Measurements from ENCODE around the gene PSD2.

PSD2 gene

GRCh38 chr5:139822553-139823425 lies 27.2 kb downstream of the PSD2 start:
- TF ChIP-seq, protein P1, sequence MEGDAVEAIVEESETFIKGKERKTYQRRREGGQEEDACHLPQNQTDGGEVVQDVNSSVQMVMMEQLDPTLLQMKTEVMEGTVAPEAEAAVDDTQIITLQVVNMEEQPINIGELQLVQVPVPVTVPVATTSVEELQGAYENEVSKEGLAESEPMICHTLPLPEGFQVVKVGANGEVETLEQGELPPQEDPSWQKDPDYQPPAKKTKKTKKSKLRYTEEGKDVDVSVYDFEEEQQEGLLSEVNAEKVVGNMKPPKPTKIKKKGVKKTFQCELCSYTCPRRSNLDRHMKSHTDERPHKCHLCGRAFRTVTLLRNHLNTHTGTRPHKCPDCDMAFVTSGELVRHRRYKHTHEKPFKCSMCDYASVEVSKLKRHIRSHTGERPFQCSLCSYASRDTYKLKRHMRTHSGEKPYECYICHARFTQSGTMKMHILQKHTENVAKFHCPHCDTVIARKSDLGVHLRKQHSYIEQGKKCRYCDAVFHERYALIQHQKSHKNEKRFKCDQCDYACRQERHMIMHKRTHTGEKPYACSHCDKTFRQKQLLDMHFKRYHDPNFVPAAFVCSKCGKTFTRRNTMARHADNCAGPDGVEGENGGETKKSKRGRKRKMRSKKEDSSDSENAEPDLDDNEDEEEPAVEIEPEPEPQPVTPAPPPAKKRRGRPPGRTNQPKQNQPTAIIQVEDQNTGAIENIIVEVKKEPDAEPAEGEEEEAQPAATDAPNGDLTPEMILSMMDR (IDR thresholded peaks at IDR 0.05; ENCODE audit: low read depth, low read length), result no peak
- TF ChIP-seq POLR2A (IDR thresholded peaks at IDR 0.05; ENCODE audit: extremely low read depth, insufficient read length) (no peak), MYC (IDR thresholded peaks at IDR 0.05; ENCODE audit: low read depth, low read length) (no peak), MAX (IDR thresholded peaks at IDR 0.05; ENCODE audit: low read depth, low read length) (no peak)
- no peak for DNase-seq (ENCODE audit: low read depth)
- H3K4me3 ChIP-seq (ENCODE audit: low read depth, low read length), result no peak overlapping the region

GRCh38 chr5:139823757-139824355 lies 28.2 kb downstream of the PSD2 start:
- no peak for DNase-seq (ENCODE audit: low read depth)
- TF ChIP-seq MAX (IDR thresholded peaks at IDR 0.05; ENCODE audit: low read depth, low read length) (no peak), MYC (IDR thresholded peaks at IDR 0.05; ENCODE audit: low read depth, low read length) (no peak), POLR2A (IDR thresholded peaks at IDR 0.05; ENCODE audit: extremely low read depth, insufficient read length) (no peak)
- TF ChIP-seq, protein P1 (IDR thresholded peaks at IDR 0.05; ENCODE audit: low read depth, low read length), result no peak
- no peak overlapping the region for H3K4me3 ChIP-seq (ENCODE audit: low read depth, low read length)

DNA sequence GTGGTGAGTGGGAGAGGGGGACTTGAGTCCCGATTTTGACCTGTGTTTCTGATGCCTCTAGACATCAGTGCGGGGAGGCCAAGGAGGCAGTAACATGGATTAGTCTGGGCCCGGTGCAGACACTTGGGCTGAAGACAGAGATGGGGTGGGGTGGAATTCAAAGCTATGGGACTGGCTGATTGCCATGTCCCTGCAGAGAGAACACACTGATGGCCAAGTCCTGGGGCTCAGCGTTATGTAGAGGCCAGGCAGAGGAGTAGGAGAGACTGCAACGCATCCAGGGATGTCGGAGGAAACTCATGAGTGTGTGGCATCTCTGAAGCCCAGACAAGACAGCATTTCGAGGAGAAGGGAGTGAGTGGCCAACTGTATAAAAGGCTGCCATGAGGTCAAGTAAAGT lies 30.1 kb downstream of the PSD2 start:
- no peak for DNase-seq (ENCODE audit: low read depth)

GRCh38 chr5:139828207-139828895 lies 32.7 kb downstream of the PSD2 start:
- TF ChIP-seq, protein P1 (IDR thresholded peaks at IDR 0.05; ENCODE audit: low read depth, low read length), result no peak
- no peak for TF ChIP-seq POLR2A (IDR thresholded peaks at IDR 0.05; ENCODE audit: extremely low read depth, insufficient read length)
- no peak for TF ChIP-seq MYC (IDR thresholded peaks at IDR 0.05; ENCODE audit: low read depth, low read length)
- TF ChIP-seq MAX (IDR thresholded peaks at IDR 0.05; ENCODE audit: low read depth, low read length), result no peak
- no peak overlapping the region for H3K4me3 ChIP-seq (ENCODE audit: low read depth, low read length)
- DNase-seq (ENCODE audit: low read depth), result no peak

More for the DNA sequence above, 30.1 kb downstream of the PSD2 start:
- no peak overlapping the region for H3K4me3 ChIP-seq (ENCODE audit: low read depth, low read length)
- TF ChIP-seq MYC (IDR thresholded peaks at IDR 0.05; ENCODE audit: low read depth, low read length), result no peak
- no peak for TF ChIP-seq POLR2A (IDR thresholded peaks at IDR 0.05; ENCODE audit: extremely low read depth, insufficient read length)
- TF ChIP-seq, protein P1 (IDR thresholded peaks at IDR 0.05; ENCODE audit: low read depth, low read length), result no peak
- TF ChIP-seq MAX (IDR thresholded peaks at IDR 0.05; ENCODE audit: low read depth, low read length), result no peak

DNA sequence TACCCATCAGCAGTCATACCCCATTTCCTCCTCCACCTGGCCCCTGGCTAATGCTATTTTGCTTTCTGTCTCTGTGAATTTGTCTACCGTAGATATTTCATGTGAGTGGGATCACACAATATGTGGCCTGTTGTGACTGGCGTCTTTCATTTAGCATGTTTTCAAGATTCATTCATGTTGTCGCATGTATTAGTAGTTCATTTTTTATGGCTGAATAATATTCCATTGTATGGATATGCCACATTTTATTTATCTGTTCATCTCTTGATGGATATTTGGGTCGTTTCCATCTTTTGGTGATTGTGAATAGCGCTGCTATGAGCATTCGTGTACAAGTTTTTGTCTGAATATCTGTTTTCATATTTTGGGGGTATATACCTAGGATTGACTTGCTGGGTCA lies 33.9 kb downstream of the PSD2 start:
- TF ChIP-seq, protein P1 (IDR thresholded peaks at IDR 0.05; ENCODE audit: low read depth, low read length), result no peak
- TF ChIP-seq MAX (IDR thresholded peaks at IDR 0.05; ENCODE audit: low read depth, low read length) (no peak), POLR2A (IDR thresholded peaks at IDR 0.05; ENCODE audit: extremely low read depth, insufficient read length) (no peak), MYC (IDR thresholded peaks at IDR 0.05; ENCODE audit: low read depth, low read length) (no peak)
- no peak for DNase-seq (ENCODE audit: low read depth)
- no peak overlapping the region for H3K4me3 ChIP-seq (ENCODE audit: low read depth, low read length)

All from NB4 (cell line).